Measurements from ENCODE around the gene ZNF497. TPM values are rescaled to one million over a fixed set of nuclear protein-coding genes. Genes with fewer than 3 reads are reported as not detected.

ZNF497 gene
- total RNA-seq, 4 donors from 2014 or later: 0.74 to 2.4 (median 1.3) TPM

GRCh38 chr19:58326914-58327726 is 35.4 kb downstream of the ZNF497 start, which contains the start of gene ZSCAN22:
Gene ZSCAN22 (plus strand): TSS chr19:58326994. CDS start chr19:58334803, 7,809 bp downstream.
- DNase-seq (ENCODE audit: low spot score): peak; percentile 97
- no peak for TF ChIP-seq CTCF (IDR thresholded peaks at IDR 0.05)
- peak; percentile 99 for ATAC-seq (ENCODE audit: low FRiP score)

- no peak for TF ChIP-seq CTCF (IDR thresholded peaks at IDR 0.05)
- no peak for ATAC-seq (ENCODE audit: low FRiP score)
- no peak for DNase-seq (ENCODE audit: low spot score)
These were observed 36.0 kb downstream of the ZNF497 start for GRCh38 chr19:58326501-58326913.

- ATAC-seq (ENCODE audit: low FRiP score): no peak
- no peak for DNase-seq (ENCODE audit: low spot score)
- TF ChIP-seq CTCF (IDR thresholded peaks at IDR 0.05): no peak
These were observed 37.1 kb downstream of the ZNF497 start for GRCh38 chr19:58325311-58326022.

GRCh38 chr19:58319241-58319640 is 43.3 kb downstream of the ZNF497 start:
- no peak for TF ChIP-seq CTCF (IDR thresholded peaks at IDR 0.05)
- ATAC-seq (ENCODE audit: low FRiP score): no peak
- DNase-seq (ENCODE audit: low spot score): no peak

- ATAC-seq (ENCODE audit: low FRiP score) (no peak), DNase-seq (ENCODE audit: low spot score) (no peak)
- no peak for TF ChIP-seq CTCF (IDR thresholded peaks at IDR 0.05)
These were observed 44.3 kb downstream of the ZNF497 start for GRCh38 chr19:58318297-58318696.

- ATAC-seq (ENCODE audit: low FRiP score): no peak
- no peak for TF ChIP-seq CTCF (IDR thresholded peaks at IDR 0.05)
- no peak for DNase-seq (ENCODE audit: low spot score)
These were observed 45.0 kb downstream of the ZNF497 start for GRCh38 chr19:58317476-58318072.
